GM12865 (cell line): ENCODE measurements around the gene UBQLN1.

Experiments used
- DNase-seq: peaks from one replicate; pipeline ENCODE4 v3.0.0; 2010; ENCODE audit warnings: low read depth
- H3K4me3 ChIP-seq: 2 replicates; pipeline ENCODE4 v1.5.1; 2011; ENCODE audit warnings: mild to moderate bottlenecking, low read depth, low read length, control low read depth
- TF ChIP-seq, protein P1 (sequence below): IDR thresholded peaks from 2 replicates; pipeline ENCODE4 v1.5.1; 2011; ENCODE audit warnings: low read length, control low read depth, low read depth, inconsistent platforms; ENCODE audit not compliant: insufficient read depth; ENCODE audit errors: missing control alignments

UBQLN1 gene

DNA sequence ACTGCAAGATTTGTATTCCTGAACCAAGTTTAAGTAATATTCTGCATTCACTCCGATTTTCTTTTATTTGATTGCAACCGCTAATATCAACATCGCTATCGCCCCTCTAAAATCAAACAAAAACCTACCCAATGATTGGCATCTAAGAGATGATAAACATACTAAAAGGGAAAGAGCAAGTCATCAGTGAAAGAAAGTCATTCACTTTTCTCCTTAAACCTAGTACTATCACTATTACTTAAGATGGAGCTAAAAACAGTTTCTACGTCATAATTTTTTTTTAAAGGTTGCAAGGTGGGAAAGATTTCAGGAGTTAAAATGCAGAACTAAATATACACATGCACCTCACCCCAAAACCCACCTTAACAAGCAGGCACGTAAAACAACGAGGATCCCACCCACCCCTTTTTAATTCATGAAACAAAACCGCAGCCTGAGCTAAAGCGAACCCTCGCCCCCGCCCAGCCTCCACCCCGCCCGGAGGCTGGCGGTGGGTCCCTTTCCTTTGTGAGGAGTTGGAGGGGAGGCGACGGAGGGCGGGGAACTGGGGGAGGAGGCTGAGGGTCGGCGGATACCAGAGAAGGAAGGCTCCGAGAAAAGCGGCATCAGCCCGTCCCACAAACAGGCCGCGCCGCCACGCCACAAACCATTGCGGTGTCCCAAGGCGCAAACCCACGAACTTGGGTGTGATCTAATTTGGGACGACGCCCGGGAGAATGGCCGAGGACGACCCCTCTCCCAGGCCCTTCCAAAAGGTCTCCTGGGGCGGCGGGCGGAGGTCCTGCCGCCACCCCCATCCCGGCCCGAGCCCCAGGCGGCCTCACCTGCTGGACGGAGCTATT lies 861 bp downstream of the UBQLN1 start:
- peak overlapping the region; percentile 72 for H3K4me3 ChIP-seq
- peak; percentile 61 for DNase-seq
- TF ChIP-seq, protein P1, sequence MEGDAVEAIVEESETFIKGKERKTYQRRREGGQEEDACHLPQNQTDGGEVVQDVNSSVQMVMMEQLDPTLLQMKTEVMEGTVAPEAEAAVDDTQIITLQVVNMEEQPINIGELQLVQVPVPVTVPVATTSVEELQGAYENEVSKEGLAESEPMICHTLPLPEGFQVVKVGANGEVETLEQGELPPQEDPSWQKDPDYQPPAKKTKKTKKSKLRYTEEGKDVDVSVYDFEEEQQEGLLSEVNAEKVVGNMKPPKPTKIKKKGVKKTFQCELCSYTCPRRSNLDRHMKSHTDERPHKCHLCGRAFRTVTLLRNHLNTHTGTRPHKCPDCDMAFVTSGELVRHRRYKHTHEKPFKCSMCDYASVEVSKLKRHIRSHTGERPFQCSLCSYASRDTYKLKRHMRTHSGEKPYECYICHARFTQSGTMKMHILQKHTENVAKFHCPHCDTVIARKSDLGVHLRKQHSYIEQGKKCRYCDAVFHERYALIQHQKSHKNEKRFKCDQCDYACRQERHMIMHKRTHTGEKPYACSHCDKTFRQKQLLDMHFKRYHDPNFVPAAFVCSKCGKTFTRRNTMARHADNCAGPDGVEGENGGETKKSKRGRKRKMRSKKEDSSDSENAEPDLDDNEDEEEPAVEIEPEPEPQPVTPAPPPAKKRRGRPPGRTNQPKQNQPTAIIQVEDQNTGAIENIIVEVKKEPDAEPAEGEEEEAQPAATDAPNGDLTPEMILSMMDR = no peak

GRCh38 chr9:83705219-83705651 lies 2.5 kb downstream of the UBQLN1 start:
- DNase-seq = peak; percentile 81
- peak overlapping the region; percentile 72 for H3K4me3 ChIP-seq

DNA sequence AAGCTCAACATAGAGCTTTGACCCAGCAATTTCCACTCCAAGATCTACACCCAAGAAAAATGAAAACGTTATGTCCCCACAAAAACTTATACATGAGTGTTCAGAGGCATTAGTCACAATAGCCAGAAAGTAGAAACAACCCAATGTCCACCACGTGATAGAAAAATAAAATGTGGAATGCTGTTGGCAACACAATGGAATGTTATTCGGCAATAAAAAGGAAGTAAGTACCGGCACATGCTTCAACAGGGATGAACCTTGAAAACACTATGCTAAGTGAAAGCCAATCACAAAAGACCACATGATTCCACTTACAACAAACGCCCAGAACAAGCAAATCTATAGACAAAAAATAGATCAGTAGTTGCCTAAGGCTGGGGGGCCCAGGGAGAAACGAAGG lies 6.0 kb downstream of the UBQLN1 start:
- H3K4me3 ChIP-seq = peak overlapping the region; percentile 16
- TF ChIP-seq, protein P1 = no peak
- no peak for DNase-seq

DNA sequence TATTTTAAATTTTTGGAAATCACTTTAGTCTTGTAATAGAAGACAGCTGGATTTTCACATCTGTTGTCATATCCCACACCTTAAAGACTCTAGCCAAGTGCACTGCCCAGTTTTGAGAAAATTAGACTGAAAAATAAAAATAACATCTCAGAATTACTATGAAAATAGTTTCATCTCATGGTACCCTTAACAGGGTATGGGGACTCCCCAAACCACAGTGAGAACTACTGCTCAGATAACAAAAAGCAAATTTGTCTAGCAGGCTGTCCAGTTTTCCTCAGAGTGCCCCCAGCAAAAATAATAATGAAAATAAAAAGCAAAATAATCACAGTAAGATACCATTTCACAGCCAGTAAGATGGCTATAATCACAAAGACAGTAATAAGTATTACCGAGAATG lies 6.5 kb downstream of the UBQLN1 start:
- peak; percentile 31 for DNase-seq
- H3K4me3 ChIP-seq = peak overlapping the region; percentile 16
- TF ChIP-seq, protein P1 = no peak

DNA sequence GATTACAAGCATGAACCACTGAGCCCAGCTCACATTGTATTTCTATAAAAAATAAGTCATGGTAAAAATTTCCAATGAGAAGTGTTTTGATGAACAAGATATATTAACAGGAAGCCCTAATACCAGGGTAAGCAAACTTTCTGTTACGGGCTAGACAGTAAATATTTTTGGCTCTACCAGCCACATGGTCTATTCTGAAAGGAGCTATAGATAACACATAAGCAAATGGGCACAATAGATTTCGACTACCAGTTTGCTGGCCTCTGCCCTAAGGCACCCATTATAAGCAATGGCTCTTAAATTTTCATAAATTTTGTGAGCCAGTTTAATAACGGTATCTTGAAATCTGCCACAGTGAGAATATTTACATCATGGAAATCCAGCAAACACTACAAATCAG lies 8.1 kb downstream of the UBQLN1 start:
- peak overlapping the region; percentile 12 for H3K4me3 ChIP-seq
- TF ChIP-seq, protein P1 = no peak
- DNase-seq = peak; percentile 31

DNA sequence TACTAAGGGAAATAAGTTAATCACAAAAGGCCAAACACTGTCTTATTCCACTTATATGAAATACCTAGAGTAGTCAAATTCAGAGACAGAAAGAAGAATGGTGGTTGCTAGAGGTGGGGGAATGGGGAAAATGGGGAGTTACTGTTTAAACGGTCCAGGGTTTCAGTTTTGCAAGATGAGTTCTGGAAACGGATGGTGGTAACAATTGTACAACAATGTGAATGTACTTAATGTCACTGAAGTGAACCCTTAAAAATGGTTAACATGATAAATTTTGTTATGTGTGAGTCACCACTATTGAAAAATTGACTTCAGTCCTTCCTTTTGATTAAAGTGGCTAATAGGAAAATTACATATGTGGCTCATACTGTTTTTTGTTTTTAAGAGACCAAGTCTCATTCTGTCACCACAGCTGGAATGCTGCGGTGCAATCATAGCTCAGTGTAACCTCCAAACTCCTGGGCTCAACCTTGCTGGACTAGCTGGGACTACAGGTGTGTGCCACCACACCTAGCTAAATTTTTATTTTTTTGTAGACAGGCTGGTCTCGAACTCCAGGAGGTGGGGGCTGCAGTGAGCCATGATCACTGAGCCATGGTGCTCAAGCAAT lies 8.7 kb downstream of the UBQLN1 start:
- peak; percentile 40 for DNase-seq
- TF ChIP-seq, protein P1 = no peak
- H3K4me3 ChIP-seq = peak overlapping the region; percentile 12

DNA sequence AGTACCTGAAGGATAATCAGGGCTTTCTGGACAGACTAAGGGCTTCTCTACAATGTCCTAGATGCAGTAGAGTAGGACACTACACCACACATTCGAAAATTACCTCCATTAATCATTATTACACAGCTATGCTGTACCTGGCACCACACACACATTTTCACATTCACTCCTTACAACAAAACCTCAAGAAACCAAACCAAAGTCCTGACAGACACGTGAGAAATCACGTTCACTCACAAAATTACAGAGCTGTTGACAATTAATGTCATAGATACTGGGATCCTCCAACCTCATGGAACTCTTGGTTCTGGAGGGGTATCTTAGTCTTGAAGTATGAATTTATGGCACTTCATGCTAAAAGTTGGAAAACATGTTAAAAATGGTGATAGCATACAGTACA lies 16.3 kb downstream of the UBQLN1 start:
- TF ChIP-seq, protein P1 = no peak
- no peak overlapping the region for H3K4me3 ChIP-seq
- DNase-seq = no peak
